A673 (cell line): ENCODE data around the gene CD163. TPM values are rescaled to one million over a fixed set of nuclear protein-coding genes. Genes with fewer than 3 reads are reported as not detected.
"Not testable (repeated sequence)": the region's sequence is repeated elsewhere in the genome, so short reads cannot be mapped to it uniquely, and the experiment has no call there.

Experiments
- BruUV-seq: library from RNA; stranded (reverse); fragments of 400-500 nt; replicated peaks from 2 replicates; lab custom pipeline; 2021; lab: Mats Ljungman, UMichigan
- CTCF ChIA-PET: fragments of 300-600 bp; sonication (Branson Sonifier 250); formaldehyde crosslinking; loops from one replicate; lab custom pipeline; 2022; ENCODE audit warnings: antibody characterized with exemption; lab: Charles Lee
- POLR2A ChIA-PET: fragments of 300-600 bp; sonication (Branson Sonifier 250); formaldehyde crosslinking; loops from one replicate; lab custom pipeline; 2022; ENCODE audit warnings: antibody characterized with exemption; ENCODE audit not compliant: low non-redundant PET; lab: Charles Lee
- DNase-seq: peaks from one replicate; pipeline ENCODE4 v3.0.0-alpha.2; 2015; ENCODE audit warnings: low spot score
- H3K27ac ChIP-seq: fragments of 200-600 bp; sonication (generic); 2 replicates; pipeline ENCODE4 v1.5.1; 2016; ENCODE audit warnings: mixed run types, low read depth, mild to moderate bottlenecking, mixed read lengths, antibody characterized with exemption, low read length; ENCODE audit not compliant: poor library complexity, severe bottlenecking
- H3K27me3 ChIP-seq: fragments of 200-600 bp; sonication (generic); replicated peaks from 2 replicates; pipeline ENCODE4 v1.6.1; 2017; ENCODE audit warnings: mixed run types, low read depth, mild to moderate bottlenecking, mixed read lengths, antibody characterized with exemption, low read length; ENCODE audit not compliant: insufficient read depth, poor library complexity
- H3K36me3 ChIP-seq: fragments of 200-600 bp; sonication (generic); 2 replicates; pipeline ENCODE4 v1.6.1; 2016; ENCODE audit warnings: mixed run types, mild to moderate bottlenecking, mixed read lengths, antibody characterized with exemption, low read length; ENCODE audit not compliant: insufficient read depth, poor library complexity, severe bottlenecking
- H3K4me1 ChIP-seq: fragments of 200-600 bp; sonication (generic); 2 replicates; pipeline ENCODE4 v1.6.1; 2017; ENCODE audit warnings: mixed run types, mild to moderate bottlenecking, mixed read lengths, antibody characterized with exemption, low read length; ENCODE audit not compliant: insufficient read depth, poor library complexity, severe bottlenecking
- H3K4me3 ChIP-seq: fragments of 200-600 bp; sonication (generic); 2 replicates; pipeline ENCODE4 v1.5.1; 2016; ENCODE audit warnings: low read depth, mixed run types, mild to moderate bottlenecking, mixed read lengths, low read length; ENCODE audit not compliant: poor library complexity, severe bottlenecking
- H3K9me3 ChIP-seq: fragments of 200-600 bp; sonication (generic); 2 replicates; pipeline ENCODE4 v1.6.1; 2016; ENCODE audit warnings: mixed run types, low read depth, mild to moderate bottlenecking, mixed read lengths, antibody characterized with exemption, low read length; ENCODE audit not compliant: poor library complexity, severe bottlenecking
- CTCF ChIP-seq: fragments of 300-800, 200-600 bp; sonication (generic); conservative IDR thresholded peaks from 2 replicates; pipeline ENCODE4 v1.5.1; 2017; ENCODE audit warnings: low read depth, mild to moderate bottlenecking, antibody characterized with exemption, low read length, moderate library complexity, mixed read lengths
- EZH2 ChIP-seq: fragments of 200-600 bp; sonication (generic); IDR thresholded peaks from 2 replicates; pipeline ENCODE4 v1.6.1; 2017; ENCODE audit warnings: borderline replicate concordance, low read depth, mild to moderate bottlenecking, mixed read lengths, antibody characterized with exemption, low read length; ENCODE audit not compliant: poor library complexity, severe bottlenecking
- intact Hi-C: fragments of 100-400 bp; cut with micrococcal nuclease; formaldehyde crosslinking; loops from one replicate; pipeline ENCODE4 v1.10.0; 2022; ENCODE audit not compliant: unreplicated experiment
- total RNA-seq: library from RNA; stranded (reverse); gene quantifications from 2 replicates; pipeline ENCODE4 v1.2.3, GENCODE V29; 2021

The CD163 gene
- total RNA-seq, 1 experiment from 2014 or later: 0.41 TPM

- Histone ChIP-seq H3K9me3 (no peaks in the 10 kb centered on the region), H3K4me3 (no peak overlapping the region), H3K27ac (no peak overlapping the region), H3K27me3 (no peaks in the 10 kb centered on the region), H3K4me1 (no peaks in the 10 kb centered on the region), H3K36me3 (no peaks in the 10 kb centered on the region)
- intact Hi-C loops: no loop called here
- ChIA-PET CTCF (no interaction called here), POLR2A (no interaction called here)
- TF ChIP-seq CTCF (no peak), EZH2 (no peak)
- BruUV-seq: no TSS peak
- DNase-seq: no peak
Observed at GRCh38 chr12:7514416-7514815, 10.8 kb upstream of the CD163 start.

- no peak overlapping the region for H3K4me3 ChIP-seq
Observed at GRCh38 chr12:7512553-7512952, 9.0 kb upstream of the CD163 start.

GRCh38 chr12:7509793-7510470, 6.4 kb upstream of the CD163 start:
- H3K27ac ChIP-seq, H3K4me3 ChIP-seq, H3K4me1 ChIP-seq, POLR2A ChIA-PET, H3K27me3 ChIP-seq, DNase-seq, intact Hi-C loops, BruUV-seq, H3K36me3 ChIP-seq, H3K9me3 ChIP-seq, CTCF ChIA-PET: not testable (repeated sequence)

More at GRCh38 chr12:7512553-7512952, 9.0 kb upstream of the CD163 start:
- no peaks in the 10 kb centered on the region for H3K9me3 ChIP-seq
- intact Hi-C loops: no loop called here
- no TSS peak for BruUV-seq
- no peaks in the 10 kb centered on the region for H3K36me3 ChIP-seq
- no peaks in the 10 kb centered on the region for H3K27me3 ChIP-seq
- CTCF ChIA-PET: no interaction called here
- TF ChIP-seq EZH2 (no peak), CTCF (no peak)
- POLR2A ChIA-PET: no interaction called here
- no peak overlapping the region for H3K27ac ChIP-seq
- H3K4me1 ChIP-seq: no peaks in the 10 kb centered on the region
- DNase-seq: peak; percentile 48

- no peak for DNase-seq
- H3K4me3 ChIP-seq: no peak overlapping the region
- H3K4me1 ChIP-seq: no peaks in the 10 kb centered on the region
- BruUV-seq: no TSS peak
- H3K9me3 ChIP-seq: no peaks in the 10 kb centered on the region
- no peak overlapping the region for H3K27ac ChIP-seq
- CTCF ChIA-PET: no interaction called here
- intact Hi-C loops: no loop called here
- H3K27me3 ChIP-seq: no peaks in the 10 kb centered on the region
- POLR2A ChIA-PET: no interaction called here
- TF ChIP-seq EZH2: no peak
- no peak for TF ChIP-seq CTCF
- no peaks in the 10 kb centered on the region for H3K36me3 ChIP-seq
Observed at GRCh38 chr12:7502612-7503011, 965 bp downstream of the CD163 start.
